ENCODE data around the gene IL36A. TPM values are rescaled to one million over a fixed set of nuclear protein-coding genes. Genes with fewer than 3 reads are reported as not detected.

IL36A gene
- polyA plus RNA-seq, 4 donors, result 0.09 TPM; not detected in 3

DNA sequence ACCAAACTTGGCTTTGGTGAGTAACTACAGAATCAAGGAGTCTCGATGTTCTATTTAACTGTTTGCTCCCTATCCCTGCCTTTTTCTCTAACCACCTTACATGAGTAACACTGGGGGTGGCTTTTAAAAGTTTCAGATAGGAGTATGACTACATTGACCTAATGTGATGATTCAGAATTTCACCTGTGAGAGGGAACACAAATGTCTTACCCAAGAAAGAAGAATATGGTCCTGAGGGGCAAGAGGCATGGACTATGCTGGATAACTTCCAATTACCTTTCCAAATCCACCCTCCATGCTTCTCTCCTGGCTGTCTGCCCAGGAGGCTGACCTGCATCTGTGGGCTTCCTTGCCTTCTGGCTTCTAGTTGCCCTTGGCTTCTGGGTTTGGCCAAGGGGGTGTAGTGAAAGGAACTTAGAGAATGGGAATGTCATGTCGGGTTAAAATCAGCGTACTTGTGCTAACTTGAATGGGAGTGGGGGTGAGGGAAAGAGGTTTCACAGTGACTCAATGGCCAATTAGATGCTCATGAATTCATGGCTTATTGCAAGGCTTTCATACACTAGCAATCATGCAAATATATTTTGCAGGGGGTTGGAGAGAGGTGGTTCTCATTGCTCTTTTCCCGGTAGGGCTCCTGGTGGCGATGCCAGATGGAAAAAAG is 32.7 kb upstream of the IL36A start:
- Histone ChIP-seq H3K9me3 (ENCODE audit: control insufficient read depth in 2 of 2, insufficient read depth in 1 of 2, low read depth in 1 of 2, low read length in 1 of 2) (no peaks in the 10 kb centered on the region), H3K36me3 (ENCODE audit: control insufficient read depth in 3 of 3, insufficient read depth in 2 of 3, low read depth in 1 of 3, low read length in 3 of 3) (no peaks in the 10 kb centered on the region), H3K27me3 (ENCODE audit: control insufficient read depth in 3 of 3, insufficient read depth in 3 of 3, low read length in 3 of 3) (peaks cover 0 to 4% (median 3%) of the 10 kb centered on the region in 3 donors), H3K27ac (ENCODE audit: low read depth in 1 of 3, low read length in 2 of 3) (no peak overlapping the region), H3K4me1 (ENCODE audit: control insufficient read depth in 3 of 3, insufficient read depth in 2 of 3, low read depth in 1 of 3, low read length in 2 of 3) (no peaks in the 10 kb centered on the region), H3K4me3 (ENCODE audit: low read depth in 1 of 3, low read length in 3 of 3) (no peak overlapping the region)
- DNase-seq, result no peak
- 83 to 94% (median 94%) methylated on average over 5 of the region's 5 CpGs for WGBS, 3 donors
- FAIRE-seq, result no peak

DNA sequence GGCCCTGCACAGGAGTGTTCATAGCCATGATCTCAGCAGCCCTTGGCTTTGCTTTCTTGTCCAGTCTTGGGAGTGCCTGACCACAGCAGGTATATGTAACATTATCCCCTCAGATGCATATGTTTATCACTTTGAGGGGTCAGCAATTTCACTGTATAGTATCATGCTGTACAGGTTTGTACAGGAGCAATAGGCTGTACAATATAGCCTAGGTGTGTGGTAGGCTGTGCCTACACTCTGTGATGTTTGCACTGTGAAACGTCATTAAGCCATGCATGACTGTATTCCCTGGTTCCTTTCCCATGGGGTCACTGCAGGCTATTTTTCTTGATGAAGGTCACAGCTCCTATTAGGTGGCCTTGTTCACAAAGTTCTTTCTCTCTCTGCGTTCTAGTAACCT is 32.1 kb upstream of the IL36A start:
- Histone ChIP-seq H3K4me1 (ENCODE audit: control insufficient read depth in 3 of 3, insufficient read depth in 2 of 3, low read depth in 1 of 3, low read length in 2 of 3) (no peaks in the 10 kb centered on the region), H3K27ac (ENCODE audit: low read depth in 1 of 3, low read length in 2 of 3) (no peak overlapping the region), H3K9me3 (ENCODE audit: control insufficient read depth in 2 of 2, insufficient read depth in 1 of 2, low read depth in 1 of 2, low read length in 1 of 2) (no peaks in the 10 kb centered on the region), H3K4me3 (ENCODE audit: low read depth in 1 of 3, low read length in 3 of 3) (no peak overlapping the region), H3K27me3 (ENCODE audit: control insufficient read depth in 3 of 3, insufficient read depth in 3 of 3, low read length in 3 of 3) (peaks cover 0 to 4% (median 3%) of the 10 kb centered on the region in 3 donors), H3K36me3 (ENCODE audit: control insufficient read depth in 3 of 3, insufficient read depth in 2 of 3, low read depth in 1 of 3, low read length in 3 of 3) (no peaks in the 10 kb centered on the region)
- 18 to 62% (median 39%) methylated on average over 2 of the region's 2 CpGs for WGBS, 3 donors
- DNase-seq (no peak), FAIRE-seq (no peak)

- Histone ChIP-seq H3K27ac (ENCODE audit: low read depth in 1 of 3, low read length in 2 of 3) (no peak within 1 kb of the TSS), H3K9me3 (ENCODE audit: control insufficient read depth in 2 of 2, insufficient read depth in 1 of 2, low read depth in 1 of 2, low read length in 1 of 2) (no peaks in the 10 kb centered on the region), H3K4me1 (ENCODE audit: control insufficient read depth in 3 of 3, insufficient read depth in 2 of 3, low read depth in 1 of 3, low read length in 2 of 3) (no peaks in the 10 kb centered on the region), H3K27me3 (ENCODE audit: control insufficient read depth in 3 of 3, insufficient read depth in 3 of 3, low read length in 3 of 3) (peaks cover 0 to 9% (median 3%) of the 10 kb centered on the region in 3 donors), H3K4me3 (ENCODE audit: low read depth in 1 of 3, low read length in 3 of 3) (no peak within 1 kb of the TSS), H3K36me3 (ENCODE audit: control insufficient read depth in 3 of 3, insufficient read depth in 2 of 3, low read depth in 1 of 3, low read length in 3 of 3) (no peaks in the 10 kb centered on the region)
- DNase-seq (no peak), FAIRE-seq (no peak)
- WGBS, 3 donors, result 53 to 63% (median 55%) methylated on average over 7 of the region's 7 CpGs
Observed at GRCh38 chr2:112977559-112978056, 27.7 kb upstream of the IL36A start, which contains the start of gene IL36G. Gene IL36G, plus strand, starts transcription at chr2:112978006. Its CDS starts 633 bp downstream, at chr2:112978639.

- FAIRE-seq (no peak), DNase-seq (no peak)
- no peaks in the 10 kb centered on the region for H3K9me3 ChIP-seq (ENCODE audit: control insufficient read depth in 2 of 2, insufficient read depth in 1 of 2, low read depth in 1 of 2, low read length in 1 of 2)
- no peak overlapping the region for H3K4me3 ChIP-seq (ENCODE audit: low read depth in 1 of 3, low read length in 3 of 3)
- no peak overlapping the region for H3K27ac ChIP-seq (ENCODE audit: low read depth in 1 of 3, low read length in 2 of 3)
- H3K36me3 ChIP-seq (ENCODE audit: control insufficient read depth in 3 of 3, insufficient read depth in 2 of 3, low read depth in 1 of 3, low read length in 3 of 3), result no peaks in the 10 kb centered on the region
- peaks cover 0 to 9% (median 3%) of the 10 kb centered on the region in 3 donors for H3K27me3 ChIP-seq (ENCODE audit: control insufficient read depth in 3 of 3, insufficient read depth in 3 of 3, low read length in 3 of 3)
- H3K4me1 ChIP-seq (ENCODE audit: control insufficient read depth in 3 of 3, insufficient read depth in 2 of 3, low read depth in 1 of 3, low read length in 2 of 3), result no peaks in the 10 kb centered on the region
- WGBS, 3 donors, result 95 to 100% (median 100%) methylated on average over 1 of the region's 1 CpG
Observed at GRCh38 chr2:112979731-112980130, 25.5 kb upstream of the IL36A start.

DNA sequence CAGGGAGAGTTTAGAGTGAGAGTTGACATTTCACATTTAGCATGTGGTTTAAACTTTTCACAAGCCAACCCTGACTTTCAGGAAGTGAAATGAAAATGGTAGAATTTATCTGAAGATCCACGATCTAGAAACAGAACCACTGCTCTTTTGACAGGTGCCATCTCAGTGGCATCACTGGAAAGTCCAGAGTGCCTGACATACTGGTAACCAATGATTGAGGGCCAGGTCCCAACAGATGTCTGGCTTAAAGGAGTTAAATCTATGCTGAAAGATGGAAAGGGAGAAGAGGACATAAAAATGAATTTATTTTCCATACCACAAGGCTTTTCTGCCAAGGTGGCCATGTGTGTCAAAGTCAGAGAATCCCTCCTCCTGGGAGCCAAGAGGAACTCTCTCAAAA is 24.7 kb upstream of the IL36A start:
- Histone ChIP-seq H3K27me3 (ENCODE audit: control insufficient read depth in 3 of 3, insufficient read depth in 3 of 3, low read length in 3 of 3) (peaks cover 0 to 9% (median 0%) of the 10 kb centered on the region in 3 donors), H3K27ac (ENCODE audit: low read depth in 1 of 3, low read length in 2 of 3) (no peak overlapping the region), H3K4me3 (ENCODE audit: low read depth in 1 of 3, low read length in 3 of 3) (no peak overlapping the region), H3K36me3 (ENCODE audit: control insufficient read depth in 3 of 3, insufficient read depth in 2 of 3, low read depth in 1 of 3, low read length in 3 of 3) (no peaks in the 10 kb centered on the region), H3K9me3 (ENCODE audit: control insufficient read depth in 2 of 2, insufficient read depth in 1 of 2, low read depth in 1 of 2, low read length in 1 of 2) (no peaks in the 10 kb centered on the region), H3K4me1 (ENCODE audit: control insufficient read depth in 3 of 3, insufficient read depth in 2 of 3, low read depth in 1 of 3, low read length in 2 of 3) (no peaks in the 10 kb centered on the region)
- no peak for FAIRE-seq
- WGBS, 3 donors, result 14 to 37% (median 19%) methylated on average over 1 of the region's 1 CpG
- DNase-seq, result no peak

DNA sequence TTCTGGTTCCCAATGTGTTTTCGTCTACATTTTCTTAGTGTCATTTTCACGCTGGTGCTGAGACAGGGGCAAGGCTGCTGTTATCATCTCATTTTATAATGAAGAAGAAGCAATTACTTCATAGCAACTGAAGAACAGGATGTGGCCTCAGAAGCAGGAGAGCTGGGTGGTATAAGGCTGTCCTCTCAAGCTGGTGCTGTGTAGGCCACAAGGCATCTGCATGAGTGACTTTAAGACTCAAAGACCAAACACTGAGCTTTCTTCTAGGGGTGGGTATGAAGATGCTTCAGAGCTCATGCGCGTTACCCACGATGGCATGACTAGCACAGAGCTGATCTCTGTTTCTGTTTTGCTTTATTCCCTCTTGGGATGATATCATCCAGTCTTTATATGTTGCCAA is 20.2 kb upstream of the IL36A start:
- Histone ChIP-seq H3K36me3 (ENCODE audit: control insufficient read depth in 3 of 3, insufficient read depth in 2 of 3, low read depth in 1 of 3, low read length in 3 of 3) (no peaks in the 10 kb centered on the region), H3K27ac (ENCODE audit: low read depth in 1 of 3, low read length in 2 of 3) (no peak overlapping the region), H3K9me3 (ENCODE audit: control insufficient read depth in 2 of 2, insufficient read depth in 1 of 2, low read depth in 1 of 2, low read length in 1 of 2) (no peaks in the 10 kb centered on the region), H3K27me3 (ENCODE audit: control insufficient read depth in 3 of 3, insufficient read depth in 3 of 3, low read length in 3 of 3) (peaks cover 0 to 5% (median 1%) of the 10 kb centered on the region in 3 donors), H3K4me3 (ENCODE audit: low read depth in 1 of 3, low read length in 3 of 3) (no peak overlapping the region), H3K4me1 (ENCODE audit: control insufficient read depth in 3 of 3, insufficient read depth in 2 of 3, low read depth in 1 of 3, low read length in 2 of 3) (no peaks in the 10 kb centered on the region)
- 74 to 79% (median 76%) methylated on average over 5 of the region's 5 CpGs for WGBS, 3 donors
- DNase-seq, result no peak
- no peak for FAIRE-seq

GRCh38 chr2:112989611-112990010 is 15.6 kb upstream of the IL36A start:
- peaks cover 2 to 6% of the 10 kb centered on the region in 2 donors for H3K9me3 ChIP-seq (ENCODE audit: control insufficient read depth in 2 of 2, insufficient read depth in 1 of 2, low read depth in 1 of 2, low read length in 1 of 2)
- DNase-seq, result no peak
- peaks cover 0 to 1% (median 0%) of the 10 kb centered on the region in 3 donors for H3K27me3 ChIP-seq (ENCODE audit: control insufficient read depth in 3 of 3, insufficient read depth in 3 of 3, low read length in 3 of 3)
- no peaks in the 10 kb centered on the region for H3K4me1 ChIP-seq (ENCODE audit: control insufficient read depth in 3 of 3, insufficient read depth in 2 of 3, low read depth in 1 of 3, low read length in 2 of 3)
- WGBS, 3 donors, result 75 to 83% (median 82%) methylated on average over 3 of the region's 3 CpGs
- H3K36me3 ChIP-seq (ENCODE audit: control insufficient read depth in 3 of 3, insufficient read depth in 2 of 3, low read depth in 1 of 3, low read length in 3 of 3), result no peaks in the 10 kb centered on the region
- H3K4me3 ChIP-seq (ENCODE audit: low read depth in 1 of 3, low read length in 3 of 3), result no peak overlapping the region
- H3K27ac ChIP-seq (ENCODE audit: low read depth in 1 of 3, low read length in 2 of 3), result no peak overlapping the region
- FAIRE-seq, result no peak

GRCh38 chr2:112993831-112994230 is 11.4 kb upstream of the IL36A start:
- no peak for FAIRE-seq
- H3K27ac ChIP-seq (ENCODE audit: low read depth in 1 of 3, low read length in 2 of 3), result no peak overlapping the region
- no peak for DNase-seq

GRCh38 chr2:112994648-112995047 is 10.6 kb upstream of the IL36A start:
- FAIRE-seq, result no peak
- Histone ChIP-seq H3K36me3 (ENCODE audit: control insufficient read depth in 3 of 3, insufficient read depth in 2 of 3, low read depth in 1 of 3, low read length in 3 of 3) (no peaks in the 10 kb centered on the region), H3K27me3 (ENCODE audit: control insufficient read depth in 3 of 3, insufficient read depth in 3 of 3, low read length in 3 of 3) (no peaks in the 10 kb centered on the region), H3K4me3 (ENCODE audit: low read depth in 1 of 3, low read length in 3 of 3) (no peak overlapping the region), H3K4me1 (ENCODE audit: control insufficient read depth in 3 of 3, insufficient read depth in 2 of 3, low read depth in 1 of 3, low read length in 2 of 3) (no peaks in the 10 kb centered on the region), H3K27ac (ENCODE audit: low read depth in 1 of 3, low read length in 2 of 3) (no peak overlapping the region), H3K9me3 (ENCODE audit: control insufficient read depth in 2 of 2, insufficient read depth in 1 of 2, low read depth in 1 of 2, low read length in 1 of 2) (peaks cover 2 to 6% of the 10 kb centered on the region in 2 donors)
- DNase-seq, result no peak
- 62 to 88% (median 84%) methylated on average over 2 of the region's 2 CpGs for WGBS, 3 donors

More at GRCh38 chr2:112993831-112994230, 11.4 kb upstream of the IL36A start:
- H3K9me3 ChIP-seq (ENCODE audit: control insufficient read depth in 2 of 2, insufficient read depth in 1 of 2, low read depth in 1 of 2, low read length in 1 of 2), result peaks cover 2 to 6% of the 10 kb centered on the region in 2 donors
- H3K36me3 ChIP-seq (ENCODE audit: control insufficient read depth in 3 of 3, insufficient read depth in 2 of 3, low read depth in 1 of 3, low read length in 3 of 3), result no peaks in the 10 kb centered on the region
- no peak overlapping the region for H3K4me3 ChIP-seq (ENCODE audit: low read depth in 1 of 3, low read length in 3 of 3)
- H3K4me1 ChIP-seq (ENCODE audit: control insufficient read depth in 3 of 3, insufficient read depth in 2 of 3, low read depth in 1 of 3, low read length in 2 of 3), result no peaks in the 10 kb centered on the region
- H3K27me3 ChIP-seq (ENCODE audit: control insufficient read depth in 3 of 3, insufficient read depth in 3 of 3, low read length in 3 of 3), result no peaks in the 10 kb centered on the region
